Sigmoid colon (tissue), 7 donors: ENCODE results near the gene ADRA1B. TPM values are rescaled to one million over a fixed set of nuclear protein-coding genes. Genes with fewer than 3 reads are reported as not detected.
A peak's percentile ranks its signal among the peaks of the same experiment; 100 is the strongest.

Experiments
- DNase-seq: peaks from one replicate; pipeline ENCODE4 v3.0.0-alpha.2; 2019
- H3K27ac ChIP-seq, 4 donors: fragments of 200-600 bp; sonication (generic); one replicate each; pipeline ENCODE4 v1.5.1; 2016 to 2019; ENCODE audit warnings: mild to moderate bottlenecking in 1 of 4
- H3K27me3 ChIP-seq, 3 donors: fragments of 200-600 bp; sonication (generic); one replicate each; pipeline ENCODE4 v1.5.1; 2019; ENCODE audit warnings: mild to moderate bottlenecking in 1 of 3
- H3K36me3 ChIP-seq, 4 donors: fragments of 200-600 bp; sonication (generic); one replicate each; pipeline ENCODE4 v1.5.1; 2016 to 2019
- H3K4me1 ChIP-seq, 4 donors: fragments of 200-600 bp; sonication (generic); one replicate each; pipeline ENCODE4 v1.5.1; 2017 to 2019
- H3K4me3 ChIP-seq, 4 donors: fragments of 200-600 bp; sonication (generic); one replicate each; pipeline ENCODE4 v1.5.1; 2017 to 2019; ENCODE audit warnings: mild to moderate bottlenecking in 2 of 4, moderate library complexity in 1 of 4
- H3K9me3 ChIP-seq, 4 donors: fragments of 200-600 bp in 3 of 4; sonication (generic) in 3 of 4; one replicate each; pipeline versions ENCODE4 v1.5.1 to v1.6.1; 2013 to 2019
- EP300 ChIP-seq, 4 donors: sonication (generic); formaldehyde crosslinking; IDR thresholded peaks; one replicate each; pipeline ENCODE4 v1.6.1; 2017; ENCODE audit warnings: antibody characterized with exemption in 4 of 4
- POLR2A ChIP-seq, 2 donors: fragments of 450-650 bp; IDR thresholded peaks; one replicate each; pipeline ENCODE4 v1.6.1; 2016; ENCODE audit warnings: antibody characterized with exemption in 2 of 2, mild to moderate bottlenecking in 2 of 2, moderate library complexity in 2 of 2
- POLR2AphosphoS5 ChIP-seq, 4 donors: sonication (generic); formaldehyde crosslinking; IDR thresholded peaks; one replicate each; pipeline ENCODE4 v1.6.1; 2017; ENCODE audit warnings: antibody characterized with exemption in 4 of 4
- WGBS, 2 donors: extraction: QIAGEN DNeasy Blood & Tissue Kit; methylation state at CpG; one replicate each; pipeline ENCODE4 v1.1.7; 2013; 5-methylcytosine and 5-hydroxymethylcytosine counted together
- intact Hi-C: fragments of 100-400 bp; cut with DNase I; formaldehyde crosslinking; loops from one replicate; pipeline ENCODE4 v1.15.1; 2023
- polyA plus RNA-seq, 3 donors: library from polyadenylated mRNA; stranded (reverse); fragments of 200-250 nt; gene quantifications; one replicate each; pipeline ENCODE4 v1.2.3, GENCODE V29; 2013
- total RNA-seq, 4 donors: library from RNA; depleted of rRNA; stranded (reverse); fragments of >200 nt; gene quantifications; one replicate each; pipeline ENCODE4 v1.1.0, GENCODE V29; 2016
- TF ChIP-seq, protein P1 (sequence below), 4 experiments: fragments of 450-650 bp in 3 of 4; fragments of 200-600 bp in 1 of 4; IDR thresholded peaks; one replicate each; pipeline ENCODE4 v1.5.1; 2016 to 2019; ENCODE audit warnings: antibody characterized with exemption in 4 of 4, mild to moderate bottlenecking in 3 of 4, moderate library complexity in 2 of 4
- donor health status: healthy with polysubstance abuse.
- donor health status: Bipolar disorder and iron deficiency.
- donor health status: healthy.

Gene ADRA1B
- total and polyA plus RNA-seq, 7 donors: 0.36 to 1.8 (median 0.61) TPM; not detected in 1

DNA sequence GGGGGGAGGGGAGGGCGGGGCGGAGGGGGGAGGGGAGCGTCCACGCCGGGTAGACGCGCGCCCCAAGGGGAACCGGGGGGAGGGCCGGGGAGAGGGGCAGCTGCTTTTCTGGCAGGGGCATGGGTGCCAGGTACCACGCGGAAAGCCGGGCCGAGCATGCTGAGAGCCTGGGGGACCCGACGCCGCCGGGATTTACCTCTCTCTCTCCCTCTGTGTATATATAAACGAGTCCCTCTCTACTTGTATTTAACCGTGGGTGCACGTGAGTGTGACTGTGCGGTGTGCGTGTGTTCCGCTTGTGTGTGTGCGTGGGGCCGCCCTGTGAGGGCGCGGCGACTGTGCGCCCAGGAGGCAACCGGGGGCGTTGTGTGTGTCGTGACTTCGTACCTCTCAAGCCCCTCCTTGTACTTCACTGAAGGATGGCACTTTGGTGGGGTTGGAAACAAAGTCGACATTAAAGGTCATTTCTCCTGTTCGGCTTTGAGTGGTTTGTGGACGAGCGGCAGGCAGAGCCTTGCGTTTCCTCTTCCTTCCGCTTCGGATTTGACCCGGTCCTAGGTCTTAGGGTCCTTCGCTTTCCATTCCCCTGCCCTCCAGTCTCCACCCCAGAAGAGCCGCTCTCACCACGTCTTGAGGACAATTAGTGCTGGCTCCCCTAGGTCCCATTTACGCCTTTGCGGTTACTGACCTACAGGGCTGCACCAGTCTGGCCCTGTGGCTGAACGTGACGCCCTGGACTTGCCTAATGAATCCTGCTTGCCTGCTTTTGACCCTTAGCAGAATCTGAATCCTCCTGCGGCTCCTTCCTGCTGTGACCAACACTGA is 56.5 kb downstream of the ADRA1B start:
- intact Hi-C loops: no loop called here
- no peak overlapping the region for H3K27ac ChIP-seq
- peaks cover 12 to 46% (median 33%) of the 10 kb centered on the region in 3 donors for H3K27me3 ChIP-seq
- H3K9me3 ChIP-seq: no peaks in the 10 kb centered on the region
- WGBS, 2 donors: 26 to 33% methylated on average over 48 to 49 of the region's 50 CpGs
- no peaks in the 10 kb centered on the region for H3K36me3 ChIP-seq
- TF ChIP-seq POLR2AphosphoS5 (IDR thresholded peaks at IDR 0.05): no peak
- TF ChIP-seq POLR2A (IDR thresholded peaks at IDR 0.05): no peak
- TF ChIP-seq, protein P1, sequence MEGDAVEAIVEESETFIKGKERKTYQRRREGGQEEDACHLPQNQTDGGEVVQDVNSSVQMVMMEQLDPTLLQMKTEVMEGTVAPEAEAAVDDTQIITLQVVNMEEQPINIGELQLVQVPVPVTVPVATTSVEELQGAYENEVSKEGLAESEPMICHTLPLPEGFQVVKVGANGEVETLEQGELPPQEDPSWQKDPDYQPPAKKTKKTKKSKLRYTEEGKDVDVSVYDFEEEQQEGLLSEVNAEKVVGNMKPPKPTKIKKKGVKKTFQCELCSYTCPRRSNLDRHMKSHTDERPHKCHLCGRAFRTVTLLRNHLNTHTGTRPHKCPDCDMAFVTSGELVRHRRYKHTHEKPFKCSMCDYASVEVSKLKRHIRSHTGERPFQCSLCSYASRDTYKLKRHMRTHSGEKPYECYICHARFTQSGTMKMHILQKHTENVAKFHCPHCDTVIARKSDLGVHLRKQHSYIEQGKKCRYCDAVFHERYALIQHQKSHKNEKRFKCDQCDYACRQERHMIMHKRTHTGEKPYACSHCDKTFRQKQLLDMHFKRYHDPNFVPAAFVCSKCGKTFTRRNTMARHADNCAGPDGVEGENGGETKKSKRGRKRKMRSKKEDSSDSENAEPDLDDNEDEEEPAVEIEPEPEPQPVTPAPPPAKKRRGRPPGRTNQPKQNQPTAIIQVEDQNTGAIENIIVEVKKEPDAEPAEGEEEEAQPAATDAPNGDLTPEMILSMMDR (IDR thresholded peaks at IDR 0.05): no peak
- TF ChIP-seq EP300 (IDR thresholded peaks at IDR 0.05): no peak
- peak overlapping the region in 2 of 4 donors; percentile 37 to 38 for H3K4me3 ChIP-seq
- H3K4me1 ChIP-seq: peaks cover 0 to 14% (median 4%) of the 10 kb centered on the region in 4 donors
- DNase-seq: no peak

DNA sequence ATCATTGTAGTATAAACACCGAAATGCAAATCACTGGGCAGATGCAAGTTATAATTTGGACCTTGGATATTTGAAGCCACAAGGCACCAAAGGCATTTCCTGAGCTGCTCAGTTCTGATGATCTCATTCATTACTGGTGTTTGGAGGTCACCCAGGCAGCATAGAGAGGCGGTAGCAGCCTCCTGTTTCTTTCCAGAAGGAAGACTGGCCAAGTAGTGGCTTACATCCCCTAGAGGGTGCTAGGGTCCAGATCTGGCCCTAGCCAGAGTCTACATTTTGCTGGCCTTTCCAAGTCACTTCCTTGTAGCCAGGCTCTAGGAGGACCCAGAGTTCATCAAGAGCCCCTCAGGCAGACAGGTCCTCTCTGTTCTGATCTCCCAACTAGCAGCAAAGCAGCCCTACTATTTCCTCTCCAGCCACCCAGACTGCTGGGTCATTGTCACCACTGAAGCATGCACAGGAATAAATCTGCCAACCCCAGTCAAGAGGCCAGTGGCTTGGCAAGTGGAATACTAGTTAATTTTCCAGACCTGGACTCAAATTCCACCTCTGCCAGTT is 59.3 kb downstream of the ADRA1B start:
- WGBS, 2 donors: 67 to 81% methylated on average over 2 of the region's 2 CpGs
- no peaks in the 10 kb centered on the region for H3K36me3 ChIP-seq
- no peak overlapping the region for H3K27ac ChIP-seq
- DNase-seq: no peak
- H3K9me3 ChIP-seq: no peaks in the 10 kb centered on the region
- TF ChIP-seq, protein P1 (IDR thresholded peaks at IDR 0.05): no peak
- no peak for TF ChIP-seq EP300 (IDR thresholded peaks at IDR 0.05)
- no peak for TF ChIP-seq POLR2A (IDR thresholded peaks at IDR 0.05)
- TF ChIP-seq POLR2AphosphoS5 (IDR thresholded peaks at IDR 0.05): no peak
- intact Hi-C loops: no loop called here
- no peak overlapping the region for H3K4me3 ChIP-seq
- peaks cover 12 to 34% (median 30%) of the 10 kb centered on the region in 3 donors for H3K27me3 ChIP-seq
- H3K4me1 ChIP-seq: peaks cover 0 to 14% (median 4%) of the 10 kb centered on the region in 4 donors

DNA sequence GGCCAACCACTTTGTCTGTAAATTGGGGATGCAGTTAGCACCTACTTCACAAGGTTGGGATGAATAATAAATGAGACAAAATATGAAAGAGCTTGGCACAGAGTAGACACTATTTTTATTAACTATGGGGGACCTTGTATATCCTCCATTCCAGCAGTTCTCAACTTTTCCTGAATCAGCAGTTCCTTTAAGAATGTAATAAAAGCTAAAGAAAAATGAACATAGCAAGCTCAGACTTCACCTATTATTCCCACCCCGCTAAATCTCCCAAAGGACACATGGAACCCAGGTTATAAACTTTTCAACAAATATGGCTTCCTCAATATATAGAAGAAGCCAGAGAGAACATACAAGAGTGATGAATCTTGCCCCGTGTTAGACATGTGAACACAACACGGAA is 60.6 kb downstream of the ADRA1B start:
- Histone ChIP-seq H3K36me3 (no peaks in the 10 kb centered on the region), H3K4me1 (peaks cover 0 to 9% (median 4%) of the 10 kb centered on the region in 4 donors), H3K27ac (no peak overlapping the region), H3K9me3 (no peaks in the 10 kb centered on the region), H3K4me3 (no peak overlapping the region), H3K27me3 (peaks cover 7 to 20% (median 17%) of the 10 kb centered on the region in 3 donors)
- DNase-seq: no peak
- intact Hi-C loops: no loop called here
- TF ChIP-seq POLR2A (IDR thresholded peaks at IDR 0.05) (no peak), EP300 (IDR thresholded peaks at IDR 0.05) (no peak), POLR2AphosphoS5 (IDR thresholded peaks at IDR 0.05) (no peak)
- TF ChIP-seq, protein P1 (IDR thresholded peaks at IDR 0.05): no peak
- WGBS, 2 donors: 88 to 93% methylated on average over 3 of the region's 3 CpGs

DNA sequence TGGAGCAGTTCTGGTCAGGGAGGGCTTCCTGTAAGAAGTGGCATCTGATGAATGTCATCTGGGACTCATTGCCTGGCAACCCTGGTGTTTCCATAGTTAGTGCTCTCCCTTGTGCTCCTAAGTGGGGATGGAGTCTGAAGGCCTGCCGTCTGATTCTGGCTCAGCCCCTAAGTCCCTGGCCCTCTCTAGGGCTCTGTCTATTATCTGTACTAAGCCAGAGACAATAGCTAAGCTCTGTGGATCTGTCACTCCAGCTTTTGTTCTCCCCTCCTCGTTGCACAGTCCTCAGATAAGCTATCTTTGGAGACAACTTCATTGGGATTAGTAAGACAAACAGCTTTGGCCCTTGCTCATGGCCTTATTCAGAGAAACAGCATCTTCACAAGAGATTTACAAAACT is 62.1 kb downstream of the ADRA1B start:
- intact Hi-C loops: no loop called here
- TF ChIP-seq POLR2A (IDR thresholded peaks at IDR 0.05) (no peak), EP300 (IDR thresholded peaks at IDR 0.05) (no peak), POLR2AphosphoS5 (IDR thresholded peaks at IDR 0.05) (no peak)
- DNase-seq: no peak
- H3K27ac ChIP-seq: no peak overlapping the region
- H3K9me3 ChIP-seq: no peaks in the 10 kb centered on the region
- no peaks in the 10 kb centered on the region for H3K4me1 ChIP-seq
- H3K27me3 ChIP-seq: peaks cover 0 to 6% (median 2%) of the 10 kb centered on the region in 3 donors
- no peaks in the 10 kb centered on the region for H3K36me3 ChIP-seq
- 27 to 40% methylated on average over 2 of the region's 2 CpGs for whole genome bisulfite sequencing, 2 donors
- no peak overlapping the region for H3K4me3 ChIP-seq
